Neural cell (in vitro differentiated cells): ENCODE results near the gene TMEM147.

ENCODE experiments used
- MXI1 ChIP-seq: fragments of 450-650 bp; conservative IDR thresholded peaks from 2 replicates; pipeline ENCODE4 v1.6.1; 2014; ENCODE audit warnings: antibody characterized with exemption, mild to moderate bottlenecking; ENCODE audit not compliant: poor library complexity, severe bottlenecking
- POLR2AphosphoS5 ChIP-seq: IDR thresholded peaks from 2 replicates; pipeline ENCODE4 v1.6.1; 2012
- TF ChIP-seq, protein P1 (sequence below): fragments of 450-650 bp; IDR thresholded peaks from 2 replicates; pipeline ENCODE4 v1.5.1; 2014; ENCODE audit warnings: antibody characterized with exemption, mild to moderate bottlenecking, moderate library complexity; ENCODE audit not compliant: poor library complexity, severe bottlenecking

DNA sequence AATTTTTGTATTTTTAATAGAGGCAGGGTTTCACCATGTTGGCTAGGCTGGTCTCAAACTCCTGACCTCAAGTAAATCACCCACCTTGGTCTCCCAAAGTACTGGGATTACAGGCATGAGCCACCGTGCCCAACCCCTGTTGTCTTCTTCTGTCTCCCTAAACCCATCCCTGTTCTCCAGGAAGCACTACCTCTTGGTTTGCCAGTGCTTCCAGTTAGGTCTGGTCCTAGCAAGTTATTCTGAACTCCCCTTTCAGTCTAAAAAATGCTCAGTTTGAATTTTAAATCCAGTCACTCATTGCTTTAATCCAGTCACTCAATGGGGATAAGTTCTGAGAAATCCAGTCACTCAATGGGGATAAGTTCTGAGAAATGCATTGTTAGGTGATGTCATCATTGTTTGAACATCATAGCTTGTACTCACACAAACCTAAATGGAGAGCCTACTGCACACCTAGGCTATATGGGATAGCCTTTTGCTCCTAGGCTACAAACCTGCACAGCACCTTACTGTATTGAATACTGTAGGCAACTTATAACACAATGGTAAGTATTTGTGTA is 26.1 kb downstream of the TMEM147 start:
- TF ChIP-seq MXI1 = no peak
- TF ChIP-seq, protein P1, sequence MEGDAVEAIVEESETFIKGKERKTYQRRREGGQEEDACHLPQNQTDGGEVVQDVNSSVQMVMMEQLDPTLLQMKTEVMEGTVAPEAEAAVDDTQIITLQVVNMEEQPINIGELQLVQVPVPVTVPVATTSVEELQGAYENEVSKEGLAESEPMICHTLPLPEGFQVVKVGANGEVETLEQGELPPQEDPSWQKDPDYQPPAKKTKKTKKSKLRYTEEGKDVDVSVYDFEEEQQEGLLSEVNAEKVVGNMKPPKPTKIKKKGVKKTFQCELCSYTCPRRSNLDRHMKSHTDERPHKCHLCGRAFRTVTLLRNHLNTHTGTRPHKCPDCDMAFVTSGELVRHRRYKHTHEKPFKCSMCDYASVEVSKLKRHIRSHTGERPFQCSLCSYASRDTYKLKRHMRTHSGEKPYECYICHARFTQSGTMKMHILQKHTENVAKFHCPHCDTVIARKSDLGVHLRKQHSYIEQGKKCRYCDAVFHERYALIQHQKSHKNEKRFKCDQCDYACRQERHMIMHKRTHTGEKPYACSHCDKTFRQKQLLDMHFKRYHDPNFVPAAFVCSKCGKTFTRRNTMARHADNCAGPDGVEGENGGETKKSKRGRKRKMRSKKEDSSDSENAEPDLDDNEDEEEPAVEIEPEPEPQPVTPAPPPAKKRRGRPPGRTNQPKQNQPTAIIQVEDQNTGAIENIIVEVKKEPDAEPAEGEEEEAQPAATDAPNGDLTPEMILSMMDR = no peak
- TF ChIP-seq POLR2AphosphoS5 = no peak
